Ishikawa (cell line): ENCODE results near the gene FOXA3.

ENCODE experiments used
- CEBPB ChIP-seq: IDR thresholded peaks from 2 replicates; pipeline ENCODE4 v1.6.1; 2012
- CREB1 ChIP-seq: IDR thresholded peaks from 2 replicates; pipeline ENCODE4 v1.6.1; 2012; ENCODE audit warnings: low read depth
- EGR1 ChIP-seq: IDR thresholded peaks from 2 replicates; pipeline ENCODE4 v1.6.1; 2012
- EP300 ChIP-seq: IDR thresholded peaks from 2 replicates; pipeline ENCODE4 v1.6.1; 2012; ENCODE audit warnings: borderline replicate concordance
- FOXM1 ChIP-seq: IDR thresholded peaks from 2 replicates; pipeline ENCODE4 v1.6.1; 2012; ENCODE audit warnings: low read depth, borderline replicate concordance
- MAX ChIP-seq: IDR thresholded peaks from 2 replicates; pipeline ENCODE4 v1.6.1; 2012
- NFIC ChIP-seq: IDR thresholded peaks from 2 replicates; pipeline ENCODE4 v1.6.1; 2012
- RAD21 ChIP-seq: IDR thresholded peaks from 2 replicates; pipeline ENCODE4 v1.6.1; 2012; ENCODE audit warnings: low read depth
- REST ChIP-seq: IDR thresholded peaks from 2 replicates; pipeline ENCODE4 v1.6.1; 2012; ENCODE audit warnings: low read depth, mild to moderate bottlenecking
- TAF1 ChIP-seq: IDR thresholded peaks from 2 replicates; pipeline ENCODE4 v1.6.1; 2012; ENCODE audit warnings: low read depth, mild to moderate bottlenecking
- TCF12 ChIP-seq: IDR thresholded peaks from 2 replicates; pipeline ENCODE4 v1.6.1; 2012; ENCODE audit warnings: low read depth
- TEAD4 ChIP-seq: IDR thresholded peaks from 2 replicates; pipeline ENCODE4 v1.6.1; 2012
- YY1 ChIP-seq: IDR thresholded peaks from 2 replicates; pipeline ENCODE4 v1.6.1; 2012; ENCODE audit warnings: low read depth
- ZBTB7A ChIP-seq: IDR thresholded peaks from 2 replicates; pipeline ENCODE4 v1.6.1; 2012; ENCODE audit warnings: low read depth
- TF ChIP-seq, protein P1 (sequence below): IDR thresholded peaks from 2 replicates; pipeline ENCODE4 v1.6.1; 2012

FOXA3 gene

DNA sequence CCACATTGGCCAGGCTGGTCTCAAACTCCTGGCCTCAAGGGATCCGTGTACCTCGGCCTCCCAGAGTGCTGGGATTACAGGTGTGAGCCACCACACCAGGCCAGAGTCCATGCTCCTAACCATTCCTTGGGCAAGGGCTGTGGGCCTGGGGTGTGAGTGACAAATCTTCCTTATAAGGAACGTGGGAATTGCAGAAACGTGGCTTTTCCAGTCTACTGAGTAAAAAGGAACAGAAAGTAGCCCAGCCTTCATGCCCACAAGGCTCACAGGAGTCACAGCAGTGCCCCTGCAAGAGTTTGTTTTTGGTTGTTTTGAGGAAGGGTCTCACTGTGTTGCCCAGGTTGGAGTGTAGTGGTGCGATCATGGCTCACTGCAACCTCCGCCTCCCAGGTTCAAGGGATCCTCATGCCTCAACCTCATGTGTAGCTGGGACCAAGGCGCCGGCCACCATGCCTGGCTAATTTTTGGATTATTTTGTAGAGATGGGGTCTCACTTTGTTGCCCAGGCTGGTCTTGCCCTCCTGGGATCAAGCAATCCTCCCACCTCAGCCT, 33.2 kb downstream of the FOXA3 start:
- TF ChIP-seq RAD21 (no peak), CEBPB (no peak), TCF12 (no peak), ZBTB7A (no peak), CREB1 (no peak), NFIC (no peak), TAF1 (no peak), MAX (no peak), EGR1 (no peak), YY1 (no peak)

DNA sequence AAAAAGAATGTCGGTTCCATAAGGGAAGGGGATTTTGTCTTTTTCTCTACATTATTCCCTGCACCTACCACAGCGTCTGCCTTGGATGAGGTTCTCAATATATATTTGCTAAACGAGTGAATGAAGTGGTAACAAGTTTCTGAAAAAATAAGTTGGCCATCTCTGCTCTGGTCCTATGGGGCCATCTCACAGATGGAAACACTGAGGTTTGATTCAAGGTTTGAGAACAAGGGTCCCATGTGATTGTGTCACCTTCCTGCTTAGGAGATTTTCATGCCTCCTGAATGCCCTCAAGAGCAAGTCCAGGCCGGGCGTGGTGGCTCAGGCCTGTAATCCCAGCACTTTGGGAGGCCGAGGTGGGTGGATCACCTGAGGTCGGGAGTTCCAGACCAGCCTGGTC, 35.1 kb downstream of the FOXA3 start:
- no peak for TF ChIP-seq RAD21
- no peak for TF ChIP-seq REST
- no peak for TF ChIP-seq YY1
- no peak for TF ChIP-seq EP300
- TF ChIP-seq TEAD4: no peak
- no peak for TF ChIP-seq ZBTB7A
- no peak for TF ChIP-seq TCF12
- no peak for TF ChIP-seq TAF1
- no peak for TF ChIP-seq EGR1
- TF ChIP-seq, protein P1, sequence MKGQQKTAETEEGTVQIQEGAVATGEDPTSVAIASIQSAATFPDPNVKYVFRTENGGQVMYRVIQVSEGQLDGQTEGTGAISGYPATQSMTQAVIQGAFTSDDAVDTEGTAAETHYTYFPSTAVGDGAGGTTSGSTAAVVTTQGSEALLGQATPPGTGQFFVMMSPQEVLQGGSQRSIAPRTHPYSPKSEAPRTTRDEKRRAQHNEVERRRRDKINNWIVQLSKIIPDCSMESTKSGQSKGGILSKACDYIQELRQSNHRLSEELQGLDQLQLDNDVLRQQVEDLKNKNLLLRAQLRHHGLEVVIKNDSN: no peak
- TF ChIP-seq CEBPB: no peak

DNA sequence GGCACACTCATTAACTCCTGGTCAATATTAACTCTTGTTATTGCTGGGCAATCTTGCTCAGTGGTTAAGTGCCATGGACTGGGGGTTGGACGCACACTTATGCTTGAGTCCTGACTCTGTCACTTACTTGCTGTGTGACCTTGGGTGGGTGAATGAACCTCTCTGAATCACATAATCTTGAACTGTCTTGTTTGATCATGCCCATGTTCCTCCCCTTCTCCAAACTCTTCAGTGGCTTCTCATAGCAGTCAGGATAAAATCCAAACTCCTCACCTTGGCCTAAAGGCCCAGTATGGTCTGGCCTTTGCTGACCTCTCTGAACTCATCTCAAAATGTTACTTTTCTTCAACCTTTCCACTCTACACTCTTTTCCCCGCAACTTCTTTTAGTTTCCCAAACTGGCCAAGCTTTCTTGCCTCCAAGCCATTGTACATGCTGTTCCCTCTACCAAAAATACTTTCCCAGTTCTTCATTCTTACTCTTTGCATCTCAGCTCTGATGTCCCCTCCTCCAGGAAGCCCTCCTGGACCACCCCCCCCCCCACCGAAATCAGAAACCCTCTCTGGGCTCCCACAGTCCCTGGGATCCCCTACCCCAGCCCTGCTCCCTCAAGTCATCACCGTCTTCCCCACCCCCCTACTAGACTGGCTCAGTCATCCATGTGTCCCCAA, 35.9 kb downstream of the FOXA3 start:
- no peak for TF ChIP-seq FOXM1
- TF ChIP-seq REST: no peak
- TF ChIP-seq MAX: no peak
- no peak for TF ChIP-seq TEAD4
- no peak for TF ChIP-seq NFIC
- no peak for TF ChIP-seq ZBTB7A
- no peak for TF ChIP-seq TAF1
- no peak for TF ChIP-seq CREB1
- TF ChIP-seq CEBPB: no peak
- TF ChIP-seq, protein P1: no peak
- no peak for TF ChIP-seq EGR1
- TF ChIP-seq TCF12: no peak

DNA sequence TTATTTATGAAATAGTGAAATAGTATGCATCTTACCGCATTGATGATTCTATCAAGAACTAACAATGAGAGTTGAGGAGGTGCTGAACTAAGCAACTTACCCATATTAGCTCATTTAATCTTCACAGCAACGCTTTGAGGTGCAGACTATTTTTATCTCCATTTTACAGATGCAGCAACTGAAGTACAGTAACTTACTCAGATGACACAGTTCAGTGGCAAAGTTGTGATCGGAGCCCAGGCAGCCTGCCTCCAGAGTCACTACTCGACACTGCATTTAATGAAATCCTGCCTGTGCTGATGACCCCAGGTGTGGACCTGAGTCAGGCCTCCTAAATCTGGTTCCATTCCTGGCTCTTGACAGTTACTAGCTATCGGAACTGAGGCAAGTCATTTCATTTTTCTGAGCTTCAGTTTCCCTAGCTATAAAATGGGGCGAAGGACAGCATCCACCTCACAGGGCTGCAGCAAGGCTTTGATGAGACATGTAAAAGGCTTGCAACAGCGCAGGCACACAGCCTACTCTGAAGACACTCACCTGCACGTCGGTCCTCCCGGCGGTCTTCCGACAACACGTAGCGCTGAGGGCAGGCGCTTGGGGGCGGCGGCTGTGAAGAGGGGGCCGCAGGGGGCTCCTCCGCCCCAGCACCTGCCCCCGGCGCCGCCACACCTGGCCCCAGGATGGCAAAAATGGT, 36.8 kb downstream of the FOXA3 start:
- no peak for TF ChIP-seq CREB1
- TF ChIP-seq TEAD4: no peak

DNA sequence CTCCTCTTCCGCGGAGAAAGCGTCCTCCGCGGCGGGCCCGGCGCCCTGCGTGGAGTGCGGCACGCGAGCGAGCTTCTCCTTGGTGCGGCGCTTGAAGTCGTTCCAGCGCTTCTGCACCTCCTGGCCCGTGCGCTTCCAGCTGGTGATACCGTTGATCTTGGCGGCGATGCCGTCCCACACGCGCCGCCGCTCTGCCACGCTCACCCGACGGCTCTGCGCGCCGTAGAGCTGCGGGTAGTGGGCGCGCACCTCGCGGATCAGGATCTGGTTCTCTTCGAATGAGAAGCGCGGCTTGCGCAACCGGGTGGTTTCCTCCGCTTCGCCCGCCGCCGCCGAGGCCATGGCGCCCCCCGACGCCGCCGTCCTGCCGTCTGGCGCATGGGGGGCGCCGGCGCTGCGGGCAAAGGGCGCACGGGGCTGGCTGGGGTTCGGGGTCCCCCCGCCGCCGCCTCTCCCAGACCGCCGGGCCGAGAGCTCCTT, 37.3 kb downstream of the FOXA3 start:
- TF ChIP-seq, protein P1: no peak
- TF ChIP-seq EP300 (no peak), ZBTB7A (no peak), YY1 (no peak), TEAD4 (no peak), CEBPB (no peak)
